ENCODE data around the gene C9orf43.

DNA sequence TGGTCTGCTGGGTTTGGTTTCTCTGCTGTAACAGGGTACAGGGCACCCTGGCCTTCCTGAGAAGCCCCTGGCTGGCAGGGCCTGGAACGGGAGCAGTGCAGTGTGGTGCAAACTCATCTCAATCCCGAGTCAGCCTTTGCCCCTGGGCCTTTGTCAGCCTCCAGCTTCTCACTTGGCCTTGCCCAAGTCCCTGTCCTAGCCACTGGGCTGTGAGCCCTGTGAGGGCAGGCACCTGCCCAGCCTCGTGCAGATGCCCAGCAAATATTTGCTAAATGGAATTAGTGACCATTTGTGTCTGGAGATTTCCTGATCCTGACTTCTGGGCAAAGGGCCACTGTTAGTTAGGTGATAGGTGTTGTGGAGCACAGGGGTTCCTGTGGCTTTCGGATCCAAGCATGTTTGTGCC lies 66.0 kb downstream of the C9orf43 start:
- TF ChIP-seq HNF4G (IDR thresholded peaks at IDR 0.05) (no peak), CTCF (IDR thresholded peaks at IDR 0.05; ENCODE audit: low read depth, low read length, missing input control) (no peak), TAF1 (conservative IDR thresholded peaks at IDR 0.05) (no peak), EGR1 (IDR thresholded peaks at IDR 0.05; ENCODE audit: low read depth in 2 of 2) (no peak), HNF4A (conservative IDR thresholded peaks at IDR 0.05) (peak in 1 of 2 donors; percentile 52), MAX (IDR thresholded peaks at IDR 0.05) (no peak), RAD21 (IDR thresholded peaks at IDR 0.05) (no peak), JUND (IDR thresholded peaks at IDR 0.05) (no peak), ATF3 (IDR thresholded peaks at IDR 0.05) (no peak)
